Measurements from ENCODE around the gene RRAD. TPM values are rescaled to one million over a fixed set of nuclear protein-coding genes. Genes with fewer than 3 reads are reported as not detected.
"Not testable (repeated sequence)": the region's sequence is repeated elsewhere in the genome, so short reads cannot be mapped to it uniquely, and the experiment has no call there.

RRAD gene
- total and polyA plus RNA-seq, 11 donors, result 57.5 to 298 (median 152) TPM

GRCh38 chr16:66947302-66948065, 22.1 kb upstream of the RRAD start:
- Histone ChIP-seq H3K9me3 (peaks cover 0 to 6% (median 0%) of the 10 kb centered on the region in 12 donors), H3K27ac (no peak overlapping the region), H3K4me1 (peaks cover 0 to 22% (median 9%) of the 10 kb centered on the region in 12 donors), H3K4me3 (peak overlapping the region; percentile 18 to 62 (median 52)), H3K27me3 (peaks cover 0 to 35% (median 0%) of the 10 kb centered on the region in 9 donors), H3K36me3 (peaks cover 0 to 21% (median 16%) of the 10 kb centered on the region in 9 donors)
- TF ChIP-seq POLR2A (IDR thresholded peaks at IDR 0.05), result no peak
- TF ChIP-seq CTCF (IDR thresholded peaks at IDR 0.05), result peak; percentile 75 to 95 (median 89)
- intact Hi-C loops (cut with DNase I), result loop anchor here in 1 of 10 donors (10.0 kb wide), 1 partner anchor 53 kb away; no protein-coding TSS in a partner anchor
- peak; percentile 69 to 75 (median 73) for DNase-seq
- ATAC-seq, result peak; percentile 42 to 77 (median 64)
- WGBS, 4 donors, result 0 to 4% (median 1%) methylated on average over 12 to 22 of the region's 23 CpGs

- Histone ChIP-seq H3K4me1 (peaks cover 0 to 22% (median 9%) of the 10 kb centered on the region in 12 donors), H3K27me3 (peaks cover 0 to 34% (median 0%) of the 10 kb centered on the region in 9 donors), H3K4me3 (peak overlapping the region in 1 of 12 donors; percentile 52), H3K36me3 (peaks cover 0 to 27% (median 22%) of the 10 kb centered on the region in 9 donors), H3K27ac (no peak overlapping the region), H3K9me3 (peaks cover 0 to 6% (median 0%) of the 10 kb centered on the region in 12 donors)
- TF ChIP-seq CTCF (IDR thresholded peaks at IDR 0.05), result no peak
- no peak for TF ChIP-seq POLR2A (IDR thresholded peaks at IDR 0.05)
- WGBS, 4 donors, result 30 to 45% (median 37%) methylated on average over 5 of the region's 5 CpGs
- intact Hi-C loops (cut with DNase I), result loop anchor here in 1 of 10 donors (10.0 kb wide), 1 partner anchor 52 kb away; no protein-coding TSS in a partner anchor
- ATAC-seq (no peak), DNase-seq (no peak)
Observed at GRCh38 chr16:66946974-66947301, 21.6 kb upstream of the RRAD start.

GRCh38 chr16:66946541-66946940, 21.2 kb upstream of the RRAD start:
- Histone ChIP-seq H3K4me3 (no peak overlapping the region), H3K4me1 (peaks cover 0 to 22% (median 9%) of the 10 kb centered on the region in 12 donors), H3K27me3 (peaks cover 0 to 30% (median 0%) of the 10 kb centered on the region in 9 donors), H3K27ac (no peak overlapping the region), H3K36me3 (peaks cover 0 to 31% (median 25%) of the 10 kb centered on the region in 9 donors), H3K9me3 (peaks cover 0 to 4% (median 0%) of the 10 kb centered on the region in 12 donors)
- TF ChIP-seq POLR2A (IDR thresholded peaks at IDR 0.05) (no peak), CTCF (IDR thresholded peaks at IDR 0.05) (no peak)
- peak in 1 of 4 donors; percentile 5 for ATAC-seq
- intact Hi-C loops (cut with DNase I), result loop anchor here in 1 of 10 donors (10.0 kb wide), 1 partner anchor 52 kb away; no protein-coding TSS in a partner anchor
- no peak for DNase-seq
- WGBS, 4 donors, result 68 to 77% (median 72%) methylated on average over 7 of the region's 7 CpGs

GRCh38 chr16:66945939-66946338, 20.6 kb upstream of the RRAD start:
- no peak for TF ChIP-seq POLR2A (IDR thresholded peaks at IDR 0.05)
- no peak for TF ChIP-seq CTCF (IDR thresholded peaks at IDR 0.05)
- DNase-seq (no peak), ATAC-seq (no peak)
- Histone ChIP-seq H3K27me3 (peaks cover 0 to 24% (median 0%) of the 10 kb centered on the region in 9 donors), H3K4me3 (no peak overlapping the region), H3K36me3 (peaks cover 0 to 37% (median 31%) of the 10 kb centered on the region in 9 donors), H3K9me3 (no peaks in the 10 kb centered on the region), H3K27ac (no peak overlapping the region), H3K4me1 (peaks cover 0 to 25% (median 9%) of the 10 kb centered on the region in 12 donors)
- WGBS, 4 donors, result 85 to 89% (median 86%) methylated on average over 4 of the region's 4 CpGs
- intact Hi-C loops (cut with DNase I), result loop anchor here in 1 of 10 donors (10.0 kb wide), 1 partner anchor 51 kb away; no protein-coding TSS in a partner anchor

- not testable (repeated sequence) for DNase-seq, H3K27ac ChIP-seq, H3K4me3 ChIP-seq, H3K9me3 ChIP-seq, ATAC-seq
- intact Hi-C loops (cut with DNase I), result loop anchor here in 1 of 10 donors (10.0 kb wide), 1 partner anchor 50 kb away; no protein-coding TSS in a partner anchor
- Histone ChIP-seq H3K36me3 (peaks cover 0 to 46% (median 41%) of the 10 kb centered on the region in 9 donors), H3K4me1 (peaks cover 0 to 28% (median 9%) of the 10 kb centered on the region in 12 donors), H3K27me3 (peaks cover 0 to 17% (median 0%) of the 10 kb centered on the region in 9 donors)
- WGBS, 4 donors, result 80 to 85% (median 84%) methylated on average over 9 of the region's 9 CpGs
Observed at GRCh38 chr16:66944971-66945370, 19.6 kb upstream of the RRAD start.

Measured in heart left ventricle (tissue), 16 donors.